Measurements from ENCODE around the gene RNF222. TPM values are rescaled to one million over a fixed set of nuclear protein-coding genes. Genes with fewer than 3 reads are reported as not detected.
"Not testable (repeated sequence)": the region's sequence is repeated elsewhere in the genome, so short reads cannot be mapped to it uniquely, and the experiment has no call there.

Gene RNF222
- total RNA-seq, 1 donor from 2014 or later, result 2.5 TPM

DNA sequence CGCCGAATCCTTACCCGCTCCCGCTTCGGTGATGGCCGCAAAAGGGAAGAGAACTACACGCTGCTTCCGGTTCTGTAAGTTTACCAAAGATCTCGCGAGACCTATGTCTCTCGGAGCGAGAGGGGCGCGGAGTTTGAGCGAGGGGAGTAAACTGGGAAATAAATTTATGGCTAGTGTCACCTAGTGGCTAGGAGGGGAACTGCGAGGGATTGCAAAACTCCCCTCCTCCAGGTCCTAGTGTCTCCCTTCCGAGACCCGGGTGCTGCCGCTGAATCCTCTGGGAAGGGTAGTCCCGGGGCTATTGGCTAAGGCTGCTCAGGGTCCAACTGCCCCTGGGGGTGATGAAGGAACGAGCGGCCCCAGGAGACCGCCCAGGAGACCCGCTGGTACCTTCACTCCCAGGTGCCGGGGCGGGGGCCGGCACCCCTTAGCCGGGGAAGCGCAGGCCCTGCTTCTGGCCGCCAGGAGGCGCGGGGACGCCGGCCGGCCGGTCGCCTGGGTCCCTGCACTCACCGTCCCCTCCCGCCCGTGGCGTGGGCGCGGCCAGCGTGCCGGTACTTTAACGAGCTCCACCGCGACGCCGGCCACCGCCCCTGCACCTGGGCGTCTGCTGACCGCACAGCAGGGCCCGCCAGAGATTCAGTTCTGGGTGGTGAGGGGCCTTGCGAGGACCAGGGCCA is 14.3 kb downstream of the RNF222 start, which contains the start of gene RPL26:
RPL26 (minus strand) TSS at position 51 of the 680 bp plus-strand sequence. CDS start 883 bp downstream, outside the sequence.
- H3K4me3 ChIP-seq, result peak within 1 kb of the TSS; percentile 65 to 78
- no peaks in the 10 kb centered on the region for H3K9me3 ChIP-seq
- intact Hi-C loops (cut with DNase I), result no loop called here
- peaks cover 0 to 36% of the 10 kb centered on the region in 2 donors for H3K36me3 ChIP-seq
- TF ChIP-seq POLR2AphosphoS5 (IDR thresholded peaks at IDR 0.05; ENCODE audit: insufficient read depth in 1 of 2, low read depth in 1 of 2), result peak; percentile 78 to 99
- TF ChIP-seq CTCF (IDR thresholded peaks at IDR 0.05), result peak; percentile 92 to 100 (median 99)
- TF ChIP-seq POLR2A (IDR thresholded peaks at IDR 0.05), result no peak
- peak within 1 kb of the TSS; percentile 81 for H3K27ac ChIP-seq
- peaks cover 52% of the 10 kb centered on the region for H3K4me1 ChIP-seq
- no peaks in the 10 kb centered on the region for H3K27me3 ChIP-seq
- peak in 1 of 2 donors; percentile 96 for DNase-seq (ENCODE audit: extremely low spot score in 2 of 2)

DNA sequence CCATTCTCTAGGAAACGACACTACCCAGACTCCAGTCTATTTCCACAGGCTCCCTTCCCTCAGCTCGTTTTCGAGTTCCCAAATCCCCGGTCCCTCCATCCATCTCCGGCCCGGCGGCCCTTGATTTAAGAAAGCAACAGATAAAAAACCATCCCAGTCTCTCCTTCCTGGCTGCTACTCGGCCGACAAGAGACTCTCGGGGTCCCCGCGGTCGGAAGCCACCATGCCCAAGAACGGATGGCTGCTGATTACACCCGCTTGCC is 14.8 kb downstream of the RNF222 start:
- peak in 1 of 2 donors; percentile 62 for TF ChIP-seq POLR2A (IDR thresholded peaks at IDR 0.05)
- no peak for TF ChIP-seq CTCF (IDR thresholded peaks at IDR 0.05)
- TF ChIP-seq POLR2AphosphoS5 (IDR thresholded peaks at IDR 0.05; ENCODE audit: insufficient read depth in 1 of 2, low read depth in 1 of 2), result peak in 1 of 2 donors; percentile 91
- peak overlapping the region; percentile 24 for H3K27ac ChIP-seq
- H3K36me3 ChIP-seq, result peaks cover 0 to 41% of the 10 kb centered on the region in 2 donors
- no peaks in the 10 kb centered on the region for H3K27me3 ChIP-seq
- H3K9me3 ChIP-seq, result no peaks in the 10 kb centered on the region
- H3K4me3 ChIP-seq, result peak overlapping the region; percentile 65 to 78
- no peak for DNase-seq (ENCODE audit: extremely low spot score in 2 of 2)
- intact Hi-C loops (cut with DNase I), result no loop called here
- peaks cover 52% of the 10 kb centered on the region for H3K4me1 ChIP-seq

DNA sequence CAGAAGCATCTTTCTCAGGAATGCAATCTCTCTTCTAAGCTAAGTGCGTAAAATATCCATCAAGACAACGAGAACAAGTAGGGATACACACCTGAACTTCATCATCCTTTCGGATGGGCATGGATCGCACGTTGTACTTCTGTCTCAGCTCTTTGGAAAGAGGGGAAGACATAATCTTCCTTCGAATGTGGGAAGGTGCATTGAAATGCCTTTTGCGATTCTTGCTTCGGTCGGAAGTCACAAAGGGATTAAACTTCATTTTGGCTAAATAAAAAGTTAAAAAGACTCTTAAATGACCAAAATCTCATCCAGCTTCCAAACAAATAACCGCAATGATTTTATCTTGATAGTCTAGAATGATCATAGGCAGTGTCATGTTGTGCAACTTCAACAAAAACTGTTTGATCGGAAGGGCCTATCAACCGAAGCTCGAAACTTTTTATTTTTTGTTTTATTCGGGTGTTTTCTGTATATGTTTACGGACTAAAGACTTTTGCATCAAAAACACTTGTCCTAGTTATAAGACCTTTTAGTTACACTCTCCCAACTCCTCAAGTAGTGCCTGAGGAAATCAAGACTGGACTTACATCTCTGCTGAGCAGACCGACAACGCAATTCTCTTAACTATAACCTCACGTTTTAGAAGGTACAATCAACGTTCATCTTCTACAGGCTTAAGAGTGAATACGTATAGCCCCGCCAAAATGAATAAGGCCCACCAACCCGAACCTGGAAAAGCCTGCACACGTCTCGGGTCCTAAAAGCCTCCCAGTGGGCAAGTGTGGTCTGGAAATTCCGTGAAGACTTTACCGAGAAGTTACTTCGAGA is 15.4 kb downstream of the RNF222 start:
- Histone ChIP-seq H3K27ac (peak overlapping the region; percentile 24), H3K4me1 (peaks cover 52% of the 10 kb centered on the region), H3K9me3 (no peaks in the 10 kb centered on the region), H3K27me3 (no peaks in the 10 kb centered on the region), H3K36me3 (peaks cover 0 to 42% of the 10 kb centered on the region in 2 donors), H3K4me3 (peak overlapping the region; percentile 65 to 78)
- intact Hi-C loops (cut with DNase I), result no loop called here
- TF ChIP-seq CTCF (IDR thresholded peaks at IDR 0.05) (no peak), POLR2A (IDR thresholded peaks at IDR 0.05) (no peak), POLR2AphosphoS5 (IDR thresholded peaks at IDR 0.05; ENCODE audit: insufficient read depth in 1 of 2, low read depth in 1 of 2) (no peak)
- no peak for DNase-seq (ENCODE audit: extremely low spot score in 2 of 2)

DNA sequence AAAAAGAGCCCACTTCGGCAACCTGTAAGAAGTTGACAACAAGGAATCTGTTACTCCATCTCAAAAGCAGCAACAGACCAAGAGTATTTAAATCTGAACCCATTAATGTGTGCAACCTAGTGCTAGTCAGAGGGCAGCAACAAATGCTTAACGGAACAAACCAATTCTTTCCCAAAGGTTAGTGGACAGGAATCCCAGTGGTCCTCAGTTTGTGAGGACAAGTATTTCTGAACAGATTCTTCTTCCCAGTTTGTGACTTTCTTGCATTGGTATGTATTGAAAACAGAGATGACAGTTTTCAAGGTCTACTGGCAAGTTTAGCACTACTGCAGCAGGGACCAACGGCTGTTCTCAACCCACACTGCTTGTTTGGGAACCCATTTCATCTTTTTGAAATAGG is 17.6 kb downstream of the RNF222 start:
- DNase-seq (ENCODE audit: extremely low spot score in 2 of 2), result no peak
- no peak overlapping the region for H3K4me3 ChIP-seq
- H3K9me3 ChIP-seq, result no peaks in the 10 kb centered on the region
- no peaks in the 10 kb centered on the region for H3K27me3 ChIP-seq
- intact Hi-C loops (cut with DNase I), result no loop called here
- no peak overlapping the region for H3K27ac ChIP-seq
- peaks cover 0 to 42% of the 10 kb centered on the region in 2 donors for H3K36me3 ChIP-seq
- TF ChIP-seq POLR2A (IDR thresholded peaks at IDR 0.05), result no peak
- H3K4me1 ChIP-seq, result peaks cover 67% of the 10 kb centered on the region

DNA sequence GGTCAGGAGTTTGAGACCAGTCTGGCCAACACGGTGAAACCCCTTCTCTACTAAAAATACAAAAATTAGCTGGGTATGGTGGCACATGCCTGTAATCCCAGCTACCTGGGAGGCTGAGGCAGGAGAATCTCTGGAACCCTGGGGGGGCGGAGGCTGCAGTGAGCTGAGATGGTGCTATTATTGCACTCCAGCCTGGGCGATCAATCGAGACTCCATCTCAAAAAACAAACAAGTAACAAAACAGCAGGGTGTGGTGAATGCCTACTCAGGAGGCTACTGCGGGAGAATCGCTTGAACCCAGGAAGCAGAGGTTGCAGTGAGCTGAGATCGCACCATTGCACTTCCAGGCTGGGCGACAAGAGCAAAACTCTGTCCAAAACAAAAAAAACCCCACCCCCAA is 19.5 kb downstream of the RNF222 start:
- DNase-seq (ENCODE audit: extremely low spot score in 2 of 2); H3K9me3 ChIP-seq; H3K4me3 ChIP-seq; H3K27me3 ChIP-seq; intact Hi-C loops (cut with DNase I); H3K27ac ChIP-seq: not testable (repeated sequence)
- H3K4me1 ChIP-seq, result peaks cover 59% of the 10 kb centered on the region
- H3K36me3 ChIP-seq, result peaks cover 0 to 42% of the 10 kb centered on the region in 2 donors

GRCh38 chr17:8377422-8377821 is 20.2 kb downstream of the RNF222 start:
- no peak for DNase-seq (ENCODE audit: extremely low spot score in 2 of 2)
- intact Hi-C loops (cut with DNase I), result no loop called here
- H3K9me3 ChIP-seq, result no peaks in the 10 kb centered on the region
- H3K36me3 ChIP-seq, result peaks cover 0 to 42% of the 10 kb centered on the region in 2 donors
- no peak for TF ChIP-seq POLR2AphosphoS5 (IDR thresholded peaks at IDR 0.05; ENCODE audit: insufficient read depth in 1 of 2, low read depth in 1 of 2)
- no peak for TF ChIP-seq POLR2A (IDR thresholded peaks at IDR 0.05)
- TF ChIP-seq CTCF (IDR thresholded peaks at IDR 0.05), result no peak
- H3K27me3 ChIP-seq, result no peaks in the 10 kb centered on the region
- H3K4me3 ChIP-seq, result no peak overlapping the region
- peaks cover 62% of the 10 kb centered on the region for H3K4me1 ChIP-seq
- H3K27ac ChIP-seq, result no peak overlapping the region
